Ishikawa (cell line): ENCODE results near the gene GARIN5B.

ENCODE experiments used
- CEBPB ChIP-seq: IDR thresholded peaks from 2 replicates; pipeline ENCODE4 v1.6.1; 2012
- CREB1 ChIP-seq: IDR thresholded peaks from 2 replicates; pipeline ENCODE4 v1.6.1; 2012; ENCODE audit warnings: low read depth
- EGR1 ChIP-seq: IDR thresholded peaks from 2 replicates; pipeline ENCODE4 v1.6.1; 2012
- EP300 ChIP-seq: IDR thresholded peaks from 2 replicates; pipeline ENCODE4 v1.6.1; 2012; ENCODE audit warnings: borderline replicate concordance
- FOXM1 ChIP-seq: IDR thresholded peaks from 2 replicates; pipeline ENCODE4 v1.6.1; 2012; ENCODE audit warnings: low read depth, borderline replicate concordance
- MAX ChIP-seq: IDR thresholded peaks from 2 replicates; pipeline ENCODE4 v1.6.1; 2012
- NFIC ChIP-seq: IDR thresholded peaks from 2 replicates; pipeline ENCODE4 v1.6.1; 2012
- RAD21 ChIP-seq: IDR thresholded peaks from 2 replicates; pipeline ENCODE4 v1.6.1; 2012; ENCODE audit warnings: low read depth
- REST ChIP-seq: IDR thresholded peaks from 2 replicates; pipeline ENCODE4 v1.6.1; 2012; ENCODE audit warnings: low read depth, mild to moderate bottlenecking
- TAF1 ChIP-seq: IDR thresholded peaks from 2 replicates; pipeline ENCODE4 v1.6.1; 2012; ENCODE audit warnings: low read depth, mild to moderate bottlenecking
- TCF12 ChIP-seq: IDR thresholded peaks from 2 replicates; pipeline ENCODE4 v1.6.1; 2012; ENCODE audit warnings: low read depth
- TEAD4 ChIP-seq: IDR thresholded peaks from 2 replicates; pipeline ENCODE4 v1.6.1; 2012
- USF1 ChIP-seq: IDR thresholded peaks from 2 replicates; pipeline ENCODE4 v1.6.1; 2012
- YY1 ChIP-seq: IDR thresholded peaks from 2 replicates; pipeline ENCODE4 v1.6.1; 2012; ENCODE audit warnings: low read depth
- ZBTB7A ChIP-seq: IDR thresholded peaks from 2 replicates; pipeline ENCODE4 v1.6.1; 2012; ENCODE audit warnings: low read depth

GARIN5B gene

GRCh38 chr19:55373306-55373992 is 10.4 kb upstream of the GARIN5B start:
- TF ChIP-seq ZBTB7A, result 0 out of 2 replicates have a peak, but pooled peaks have one; percentile 25
- TF ChIP-seq YY1, result no peak

GRCh38 chr19:55372316-55373081 is 9.4 kb upstream of the GARIN5B start:
- TF ChIP-seq EGR1 (no peak), FOXM1 (no peak), TEAD4 (no peak), NFIC (peak; percentile 22; the same call in 1 of the 2 replicates), EP300 (no peak), RAD21 (no peak), CEBPB (no peak), YY1 (no peak), CREB1 (0 out of 2 replicates have a peak, but pooled peaks have one; percentile 11), MAX (no peak), REST (no peak), ZBTB7A (peak; percentile 78), TAF1 (no peak), USF1 (no peak), TCF12 (no peak)

GRCh38 chr19:55370305-55370988 is 7.4 kb upstream of the GARIN5B start, which contains the start of gene IL11:
IL11 (minus strand) TSS chr19:55370463; CDS start chr19:55370310, 153 bp downstream.
- TF ChIP-seq EP300 (no peak), MAX (no peak), ZBTB7A (no peak), TAF1 (no peak), RAD21 (no peak), NFIC (no peak), CREB1 (no peak), TEAD4 (no peak), CEBPB (no peak), USF1 (no peak), EGR1 (no peak), REST (no peak), TCF12 (no peak), YY1 (no peak), FOXM1 (no peak)

GRCh38 chr19:55369653-55370304 is 6.7 kb upstream of the GARIN5B start:
- TF ChIP-seq MAX (no peak), ZBTB7A (peak; percentile 71; the same call in 1 of the 2 replicates)
